Gastroesophageal sphincter (tissue), 4 donors: ENCODE measurements around the gene TNFRSF19. TPM values are rescaled to one million over a fixed set of nuclear protein-coding genes. Genes with fewer than 3 reads are reported as not detected.
A peak's percentile ranks its signal among the peaks of the same experiment; 100 is the strongest.

ENCODE experiments used
- ATAC-seq: fragments of 150-250 bp; one replicate; pipeline ENCODE4 v1.9.1; 2016; ENCODE audit warnings: mild to moderate bottlenecking, moderate library complexity
- H3K27ac ChIP-seq, 4 donors: fragments of 200-600 bp; sonication (generic) in 3 of 4; 1 replicate in 3 of 4; 2 replicates in 1 of 4; pipeline ENCODE4 v1.5.1; 2016 to 2019
- H3K27me3 ChIP-seq: fragments of 200-600 bp; sonication (generic); one replicate; pipeline ENCODE4 v1.5.1; 2019
- H3K36me3 ChIP-seq, 2 donors: fragments of 200-600 bp; sonication (generic); one replicate each; pipeline ENCODE4 v1.5.1; 2019; ENCODE audit warnings: control low read depth in 1 of 2
- H3K4me1 ChIP-seq, 3 donors: fragments of 200-600 bp; sonication (generic); 1 replicate in 2 of 3; 2 replicates in 1 of 3; pipeline ENCODE4 v1.5.1; 2016 to 2019; ENCODE audit warnings: control low read depth in 2 of 3
- H3K4me3 ChIP-seq, 2 donors: fragments of 200-600 bp; sonication (generic); one replicate each; pipeline ENCODE4 v1.5.1; 2019; ENCODE audit warnings: mild to moderate bottlenecking in 1 of 2, moderate library complexity in 1 of 2
- H3K9me3 ChIP-seq, 3 donors: fragments of 200-600 bp; sonication (generic); one replicate each; pipeline ENCODE4 v1.5.1; 2017 to 2019; ENCODE audit warnings: control low read depth in 2 of 3
- EP300 ChIP-seq: sonication (generic); formaldehyde crosslinking; IDR thresholded peaks from one replicate; pipeline ENCODE4 v1.6.1; 2017; ENCODE audit warnings: antibody characterized with exemption, mild to moderate bottlenecking
- POLR2A ChIP-seq, 2 donors: fragments of 450-650 bp; IDR thresholded peaks; one replicate each; pipeline ENCODE4 v1.6.1; 2017; ENCODE audit warnings: antibody characterized with exemption in 2 of 2, mild to moderate bottlenecking in 2 of 2, moderate library complexity in 1 of 2
- POLR2AphosphoS5 ChIP-seq: sonication (generic); formaldehyde crosslinking; IDR thresholded peaks from one replicate; pipeline ENCODE4 v1.6.1; 2017; ENCODE audit warnings: antibody characterized with exemption
- WGBS, 2 donors: methylation state at CpG; one replicate each; pipeline ENCODE4 v1.1.5; 2018; ENCODE audit warnings: low coverage in 1 of 2; 5-methylcytosine and 5-hydroxymethylcytosine counted together
- total RNA-seq, 4 donors: library from RNA; depleted of rRNA; stranded (reverse); fragments of >200 nt; gene quantifications; one replicate each; pipeline ENCODE4 v1.1.0, GENCODE V29; 2016
- TF ChIP-seq, protein P1 (sequence below), 4 experiments: fragments of 200-600 bp in 2 of 4; fragments of 450-650 bp in 2 of 4; sonication (generic) in 1 of 4; IDR thresholded peaks; one replicate each; pipeline ENCODE4 v1.5.1; 2017 to 2019; ENCODE audit warnings: antibody characterized with exemption in 4 of 4, mild to moderate bottlenecking in 2 of 4, moderate library complexity in 2 of 4

Gene TNFRSF19
- total RNA-seq, 4 donors from 2014 or later: 4.1 to 14.7 (median 8.2) TPM

DNA sequence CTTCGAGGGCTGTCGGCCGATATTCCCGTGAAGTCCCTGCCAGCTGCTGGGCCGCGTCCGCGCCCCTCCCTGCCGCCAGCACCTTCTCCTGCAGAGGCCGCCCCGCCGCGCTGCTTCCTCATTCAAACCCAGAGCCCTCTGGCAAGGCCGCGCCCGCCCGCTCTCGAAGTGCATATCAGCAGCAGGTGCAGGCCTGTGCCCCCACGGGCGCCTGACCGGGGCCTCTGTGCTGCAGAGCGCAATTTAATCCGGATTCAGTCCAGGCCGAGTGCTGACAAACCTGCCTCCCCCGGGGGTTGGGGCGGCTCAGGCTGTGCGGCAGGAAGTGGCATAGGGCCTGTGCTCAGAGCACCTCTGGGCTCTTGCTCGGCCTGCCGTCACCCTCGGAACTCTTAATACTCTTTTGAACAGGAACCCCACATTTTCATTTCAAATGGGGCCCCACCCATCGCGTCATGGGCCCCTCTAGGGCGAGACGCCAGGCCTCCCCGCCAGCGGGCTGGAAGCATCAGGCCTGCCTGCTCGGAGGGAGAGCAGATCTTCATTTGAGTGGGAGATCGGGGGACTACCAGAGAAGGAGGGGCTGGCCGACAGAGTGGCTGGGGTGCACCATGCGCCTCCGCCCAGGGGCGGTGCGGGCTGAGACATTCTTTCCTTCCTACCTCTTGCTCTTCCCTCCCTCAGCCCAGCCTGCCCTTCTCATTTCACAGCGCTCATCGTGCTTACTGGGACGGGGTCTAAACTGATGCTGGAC lies 125.7 kb downstream of the TNFRSF19 start:
- Histone ChIP-seq H3K4me1 (no peaks in the 10 kb centered on the region), H3K4me3 (no peak overlapping the region), H3K27ac (no peak overlapping the region), H3K36me3 (no peaks in the 10 kb centered on the region), H3K9me3 (no peaks in the 10 kb centered on the region), H3K27me3 (no peaks in the 10 kb centered on the region)
- 78 to 90% methylated on average over 8 to 13 of the region's 46 CpGs for WGBS, 2 donors
- TF ChIP-seq, protein P1, sequence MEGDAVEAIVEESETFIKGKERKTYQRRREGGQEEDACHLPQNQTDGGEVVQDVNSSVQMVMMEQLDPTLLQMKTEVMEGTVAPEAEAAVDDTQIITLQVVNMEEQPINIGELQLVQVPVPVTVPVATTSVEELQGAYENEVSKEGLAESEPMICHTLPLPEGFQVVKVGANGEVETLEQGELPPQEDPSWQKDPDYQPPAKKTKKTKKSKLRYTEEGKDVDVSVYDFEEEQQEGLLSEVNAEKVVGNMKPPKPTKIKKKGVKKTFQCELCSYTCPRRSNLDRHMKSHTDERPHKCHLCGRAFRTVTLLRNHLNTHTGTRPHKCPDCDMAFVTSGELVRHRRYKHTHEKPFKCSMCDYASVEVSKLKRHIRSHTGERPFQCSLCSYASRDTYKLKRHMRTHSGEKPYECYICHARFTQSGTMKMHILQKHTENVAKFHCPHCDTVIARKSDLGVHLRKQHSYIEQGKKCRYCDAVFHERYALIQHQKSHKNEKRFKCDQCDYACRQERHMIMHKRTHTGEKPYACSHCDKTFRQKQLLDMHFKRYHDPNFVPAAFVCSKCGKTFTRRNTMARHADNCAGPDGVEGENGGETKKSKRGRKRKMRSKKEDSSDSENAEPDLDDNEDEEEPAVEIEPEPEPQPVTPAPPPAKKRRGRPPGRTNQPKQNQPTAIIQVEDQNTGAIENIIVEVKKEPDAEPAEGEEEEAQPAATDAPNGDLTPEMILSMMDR (IDR thresholded peaks at IDR 0.05): no peak
- TF ChIP-seq POLR2A (IDR thresholded peaks at IDR 0.05) (no peak), POLR2AphosphoS5 (no peak), EP300 (no peak)
- ATAC-seq: peak; percentile 28

DNA sequence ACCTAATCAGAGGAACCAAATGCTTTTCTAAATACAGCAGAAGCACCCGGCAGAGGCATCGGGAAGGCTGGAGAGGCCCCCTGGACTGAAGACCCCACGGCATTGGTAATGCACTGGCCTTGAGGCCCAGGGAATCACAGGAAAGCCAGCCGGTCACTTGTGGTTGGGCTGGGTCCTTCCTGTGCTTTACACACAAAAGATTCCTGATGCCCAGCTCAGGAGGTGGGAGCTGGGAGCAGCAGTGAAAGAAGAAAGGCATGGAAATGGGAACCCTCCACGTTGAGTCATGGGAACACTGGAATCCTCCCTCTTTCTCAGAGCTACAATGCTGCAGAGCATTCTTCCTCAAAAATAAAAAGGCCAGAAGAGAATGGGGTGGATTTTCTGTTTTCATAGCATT lies 126.4 kb downstream of the TNFRSF19 start:
- Histone ChIP-seq H3K4me3 (no peak overlapping the region), H3K27me3 (no peaks in the 10 kb centered on the region), H3K4me1 (no peaks in the 10 kb centered on the region), H3K36me3 (no peaks in the 10 kb centered on the region), H3K27ac (no peak overlapping the region), H3K9me3 (no peaks in the 10 kb centered on the region)
- TF ChIP-seq, protein P1 (IDR thresholded peaks at IDR 0.05): no peak
- TF ChIP-seq EP300 (no peak), POLR2AphosphoS5 (no peak), POLR2A (IDR thresholded peaks at IDR 0.05) (no peak)
- WGBS, 2 donors: 76 to 78% methylated on average over 5 of the region's 5 CpGs
- no peak for ATAC-seq

DNA sequence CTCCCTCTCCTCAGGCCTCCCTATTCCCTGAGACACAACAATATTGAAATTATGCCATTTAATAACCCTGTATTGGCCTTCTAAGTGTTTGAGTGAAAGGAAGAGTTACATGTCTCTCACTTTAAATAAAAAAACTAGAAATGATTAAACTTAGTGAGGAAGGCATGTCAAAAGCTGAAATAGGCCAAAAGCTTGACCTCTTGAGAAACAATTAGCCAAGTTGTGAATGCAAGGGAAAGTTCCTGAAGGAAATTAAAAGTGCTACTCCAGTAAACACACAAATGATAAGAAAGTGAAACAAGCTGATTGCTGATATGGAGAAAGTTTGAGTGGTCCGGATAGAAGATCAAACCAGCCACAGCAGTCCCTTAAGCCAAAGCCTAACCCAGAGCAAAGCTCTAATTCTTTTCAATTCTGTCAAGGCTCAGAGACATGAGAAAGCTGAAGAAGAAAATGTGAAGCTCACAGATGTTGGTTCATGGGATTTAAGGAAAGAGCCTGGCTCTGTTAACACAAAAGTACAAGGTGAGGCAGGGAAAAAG lies 127.6 kb downstream of the TNFRSF19 start:
- 57 to 62% methylated on average over 1 of the region's 1 CpG for WGBS, 2 donors

DNA sequence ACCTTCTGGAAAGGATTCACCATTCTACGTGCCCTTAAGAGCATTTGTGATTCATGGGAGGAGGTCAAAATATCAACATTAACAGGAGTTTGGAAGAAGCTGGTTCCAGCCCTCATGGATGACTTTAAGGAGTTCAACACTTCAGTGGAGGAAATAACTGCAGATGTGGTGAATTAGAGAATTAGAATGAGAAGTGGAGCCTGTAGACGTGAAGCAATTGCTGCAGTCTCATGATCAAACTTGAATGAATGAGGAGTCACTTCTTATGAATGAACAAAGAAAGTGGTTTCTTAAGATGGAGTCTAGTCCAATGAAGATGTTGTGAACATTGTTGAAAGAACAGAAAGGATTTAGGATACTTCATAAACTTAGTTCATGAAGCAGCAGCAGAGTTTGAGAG lies 129.1 kb downstream of the TNFRSF19 start:
- Histone ChIP-seq H3K4me1 (peaks cover 0 to 18% (median 0%) of the 10 kb centered on the region in 3 donors), H3K9me3 (no peaks in the 10 kb centered on the region), H3K4me3 (no peak overlapping the region), H3K27me3 (no peaks in the 10 kb centered on the region), H3K27ac (no peak overlapping the region), H3K36me3 (no peaks in the 10 kb centered on the region)
- whole genome bisulfite sequencing, 2 donors: 67 to 78% methylated on average over 1 to 2 of the region's 2 CpGs
- TF ChIP-seq POLR2AphosphoS5 (no peak), POLR2A (IDR thresholded peaks at IDR 0.05) (no peak), EP300 (no peak)
- TF ChIP-seq, protein P1 (IDR thresholded peaks at IDR 0.05): no peak
- no peak for ATAC-seq

More for the DNA sequence above, 127.6 kb downstream of the TNFRSF19 start:
- H3K27me3 ChIP-seq: no peaks in the 10 kb centered on the region
- no peaks in the 10 kb centered on the region for H3K36me3 ChIP-seq
- TF ChIP-seq, protein P1 (IDR thresholded peaks at IDR 0.05): no peak
- no peak for TF ChIP-seq EP300
- TF ChIP-seq POLR2A (IDR thresholded peaks at IDR 0.05): no peak
- no peak for TF ChIP-seq POLR2AphosphoS5
- H3K9me3 ChIP-seq: no peaks in the 10 kb centered on the region
- no peak for ATAC-seq
- no peak overlapping the region for H3K27ac ChIP-seq
- H3K4me1 ChIP-seq: peaks cover 0 to 9% (median 0%) of the 10 kb centered on the region in 3 donors
- no peak overlapping the region for H3K4me3 ChIP-seq

DNA sequence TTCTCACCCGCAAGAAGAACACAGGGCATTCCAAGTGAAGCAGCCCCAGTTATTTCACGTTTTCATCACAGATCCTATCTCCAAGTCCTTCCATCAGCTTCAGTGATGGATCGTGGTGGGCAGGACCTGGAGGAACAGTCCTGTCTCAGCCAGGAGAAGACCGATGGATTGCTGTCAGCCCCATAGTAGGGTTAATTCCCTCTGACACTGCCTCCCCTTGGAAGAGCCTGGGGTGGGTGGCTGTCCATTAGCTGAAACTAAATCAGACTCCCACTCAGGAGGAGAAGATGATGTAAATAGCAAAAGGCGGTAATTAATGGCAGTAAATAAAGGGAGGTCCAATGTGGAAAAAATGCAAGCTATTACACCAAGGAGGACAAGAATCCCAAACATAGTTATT lies 131.0 kb downstream of the TNFRSF19 start:
- Histone ChIP-seq H3K27me3 (no peaks in the 10 kb centered on the region), H3K9me3 (no peaks in the 10 kb centered on the region), H3K27ac (peak overlapping the region in 1 of 4 donors; percentile 53), H3K4me3 (no peak overlapping the region), H3K36me3 (no peaks in the 10 kb centered on the region), H3K4me1 (peaks cover 0 to 18% (median 0%) of the 10 kb centered on the region in 3 donors)
- TF ChIP-seq POLR2A (IDR thresholded peaks at IDR 0.05): no peak
- no peak for TF ChIP-seq POLR2AphosphoS5
- no peak for TF ChIP-seq EP300
- TF ChIP-seq, protein P1 (IDR thresholded peaks at IDR 0.05): no peak
- WGBS, 2 donors: 65 to 83% methylated on average over 1 to 2 of the region's 5 CpGs
- peak; percentile 5 for ATAC-seq
